Neutrophil (primary cell): Measurements from ENCODE around the gene ABCC5.
"Not testable (repeated sequence)": the region's sequence is repeated elsewhere in the genome, so short reads cannot be mapped to it uniquely, and the experiment has no call there.

Experiments used
- H3K27ac ChIP-seq: fragments of 200-600 bp; sonication (generic); 2 replicates; pipeline ENCODE4 v1.5.1; 2016; ENCODE audit warnings: mild to moderate bottlenecking, moderate library complexity
- H3K27me3 ChIP-seq: fragments of 200-600 bp; sonication (generic); 2 replicates; pipeline ENCODE4 v1.6.0; 2016; ENCODE audit warnings: mild to moderate bottlenecking
- H3K36me3 ChIP-seq: fragments of 200-600 bp; sonication (generic); 2 replicates; pipeline ENCODE4 v1.5.1; 2017
- H3K4me1 ChIP-seq, 2 experiments: fragments of 200-600 bp in 1 of 2; sonication (generic) in 1 of 2; 1 replicate in 1 of 2; 2 replicates in 1 of 2; pipeline versions ENCODE4 v1.5.1 to v1.6.1; 2013 to 2016; ENCODE audit warnings: low read depth in 1 of 2, low read length in 1 of 2, mild to moderate bottlenecking in 1 of 2, moderate library complexity in 1 of 2; ENCODE audit not compliant: control insufficient read depth in 1 of 2, insufficient read depth in 1 of 2
- H3K4me3 ChIP-seq, 2 experiments: fragments of 200-600 bp in 1 of 2; sonication (generic) in 1 of 2; 1 replicate in 1 of 2; 2 replicates in 1 of 2; pipeline ENCODE4 v1.5.1; 2013 to 2016; ENCODE audit warnings: low read depth in 1 of 2, low read length in 1 of 2, mild to moderate bottlenecking in 1 of 2, moderate library complexity in 1 of 2
- H3K9me3 ChIP-seq: fragments of 200-600 bp; sonication (generic); 2 replicates; pipeline ENCODE4 v1.5.1; 2016
- CTCF ChIP-seq: fragments of 200-600 bp; sonication (generic); IDR thresholded peaks from 2 replicates; pipeline ENCODE4 v1.5.1; 2016; ENCODE audit warnings: antibody characterized with exemption

ABCC5 gene

GRCh38 chr3:183884097-183884426, 133.6 kb downstream of the ABCC5 start:
- peak overlapping the region; percentile 95 to 99 for H3K4me3 ChIP-seq
- TF ChIP-seq CTCF = no peak
- peak overlapping the region; percentile 85 for H3K27ac ChIP-seq
- peaks cover 17% of the 10 kb centered on the region for H3K27me3 ChIP-seq
- H3K4me1 ChIP-seq = peaks cover 29 to 42% of the 10 kb centered on the region in 2 experiments
- no peaks in the 10 kb centered on the region for H3K36me3 ChIP-seq
- no peaks in the 10 kb centered on the region for H3K9me3 ChIP-seq

- peak overlapping the region; percentile 85 for H3K27ac ChIP-seq
Observed at GRCh38 chr3:183883291-183884096, 134.2 kb downstream of the ABCC5 start.

GRCh38 chr3:183880121-183880520, 137.6 kb downstream of the ABCC5 start:
- Histone ChIP-seq H3K27ac (peak overlapping the region; percentile 61), H3K4me1 (peaks cover 50 to 75% of the 10 kb centered on the region in 2 experiments), H3K27me3 (no peaks in the 10 kb centered on the region), H3K9me3 (no peaks in the 10 kb centered on the region), H3K36me3 (no peaks in the 10 kb centered on the region), H3K4me3 (no peak overlapping the region)
- TF ChIP-seq CTCF = no peak

More at GRCh38 chr3:183883291-183884096, 134.2 kb downstream of the ABCC5 start:
- H3K4me3 ChIP-seq = peak overlapping the region; percentile 95 to 99
- no peaks in the 10 kb centered on the region for H3K9me3 ChIP-seq
- no peaks in the 10 kb centered on the region for H3K36me3 ChIP-seq
- peaks cover 32 to 47% of the 10 kb centered on the region in 2 experiments for H3K4me1 ChIP-seq
- peaks cover 12% of the 10 kb centered on the region for H3K27me3 ChIP-seq
- TF ChIP-seq CTCF = no peak

- H3K4me3 ChIP-seq = no peak overlapping the region
- no peak for TF ChIP-seq CTCF
- H3K9me3 ChIP-seq = no peaks in the 10 kb centered on the region
- H3K36me3 ChIP-seq = no peaks in the 10 kb centered on the region
- peaks cover 43 to 67% of the 10 kb centered on the region in 2 experiments for H3K4me1 ChIP-seq
- H3K27ac ChIP-seq = peak overlapping the region; percentile 84
- no peaks in the 10 kb centered on the region for H3K27me3 ChIP-seq
Observed at GRCh38 chr3:183879243-183879642, 138.4 kb downstream of the ABCC5 start.

GRCh38 chr3:183878071-183878470, 139.6 kb downstream of the ABCC5 start:
- H3K36me3 ChIP-seq = no peaks in the 10 kb centered on the region
- peaks cover 31 to 56% of the 10 kb centered on the region in 2 experiments for H3K4me1 ChIP-seq
- H3K27ac ChIP-seq = peak overlapping the region; percentile 84
- no peaks in the 10 kb centered on the region for H3K9me3 ChIP-seq
- peak overlapping the region; percentile 5 to 41 for H3K4me3 ChIP-seq
- no peak for TF ChIP-seq CTCF
- no peaks in the 10 kb centered on the region for H3K27me3 ChIP-seq

- H3K9me3 ChIP-seq, H3K36me3 ChIP-seq, H3K27me3 ChIP-seq: not testable (repeated sequence)
- Histone ChIP-seq H3K27ac (peak overlapping the region; percentile 84), H3K4me3 (peak overlapping the region in 1 of 2 experiments; percentile 41), H3K4me1 (peaks cover 25 to 48% of the 10 kb centered on the region in 2 experiments)
Observed at GRCh38 chr3:183877227-183877626, 140.5 kb downstream of the ABCC5 start.
